Measurements from ENCODE around the gene CD8B.
"Not testable (repeated sequence)": the region's sequence is repeated elsewhere in the genome, so short reads cannot be mapped to it uniquely, and the experiment has no call there.

Gene CD8B

DNA sequence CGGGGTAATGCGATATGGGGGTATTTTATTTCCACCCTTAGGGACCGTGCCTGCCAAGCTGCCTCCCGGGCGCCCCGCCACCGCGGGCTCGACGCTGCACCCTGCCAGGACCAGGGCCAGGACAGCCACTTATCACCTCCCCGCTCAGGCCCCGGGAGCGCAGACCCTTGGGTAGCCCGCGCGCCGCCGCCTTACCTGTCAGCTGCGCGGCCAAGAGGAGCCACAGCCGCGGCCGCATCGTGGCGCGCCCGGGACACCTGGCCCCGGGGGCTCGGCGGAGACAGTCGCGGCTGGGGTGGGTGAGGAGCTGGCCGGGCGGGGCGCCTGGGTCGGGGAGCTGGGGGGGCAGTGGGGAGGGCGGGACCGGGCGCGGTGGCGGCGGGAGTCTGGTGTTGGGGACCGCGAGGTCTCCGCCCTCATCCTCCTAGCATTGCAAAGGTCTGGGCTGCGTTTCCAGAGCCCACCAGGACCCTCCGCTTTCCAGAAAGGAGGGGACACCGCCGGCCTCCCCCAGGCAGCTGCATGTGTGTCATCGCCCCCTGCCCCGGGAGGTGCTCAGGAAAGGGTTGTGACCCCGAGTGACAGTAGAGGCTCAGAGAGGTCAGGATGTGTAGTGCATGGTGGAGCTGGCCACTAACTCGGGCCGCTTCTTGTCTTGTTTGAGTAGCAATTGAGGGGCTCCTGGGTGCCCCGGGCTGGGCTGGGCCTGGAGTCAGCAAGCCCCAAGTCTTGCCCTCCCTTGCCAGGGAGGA is at the start of gene CD8B:
Gene CD8B (minus strand): TSS at position 259 of the 752 bp plus-strand sequence. CDS start 21 bp downstream, at position 238.
- not testable (repeated sequence) for H3K27ac ChIP-seq (ENCODE audit: low read depth, low read length); H3K9ac ChIP-seq (ENCODE audit: low read length); H3K36me3 ChIP-seq (ENCODE audit: control insufficient read depth, insufficient read depth, low read length); H3K9me3 ChIP-seq (ENCODE audit: control insufficient read depth, insufficient read depth, low read depth, low read length); H3K4me1 ChIP-seq (ENCODE audit: control insufficient read depth, insufficient read depth, low read length)
- peaks cover 16% of the 10 kb centered on the region for H3K27me3 ChIP-seq (ENCODE audit: control insufficient read depth, insufficient read depth, low read length)
- peak within 1 kb of the TSS; percentile 52 for H3K4me3 ChIP-seq (ENCODE audit: low read depth, low read length)

DNA sequence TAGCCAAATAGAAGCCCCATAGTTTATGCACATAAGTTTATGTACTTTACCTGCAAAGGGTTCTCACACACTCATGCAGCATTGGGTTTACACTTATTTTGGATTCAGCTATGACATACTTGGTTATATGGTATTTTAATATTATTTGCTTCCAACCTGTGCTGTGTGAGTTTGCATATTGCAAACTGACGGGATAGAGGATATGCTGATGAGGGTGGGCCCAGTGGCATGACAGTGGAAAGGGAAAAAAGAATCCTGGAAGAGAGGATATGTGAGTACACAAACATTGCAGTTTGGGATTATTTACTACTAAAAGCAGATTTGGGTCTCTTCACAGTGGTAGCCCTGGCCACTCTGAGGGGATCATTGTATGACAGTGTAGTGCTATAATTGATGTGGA is 44.2 kb upstream of the CD8B start:
- H3K36me3 ChIP-seq (ENCODE audit: control insufficient read depth, insufficient read depth, low read length); H3K9me3 ChIP-seq (ENCODE audit: control insufficient read depth, insufficient read depth, low read depth, low read length); H3K9ac ChIP-seq (ENCODE audit: low read length); H3K4me3 ChIP-seq (ENCODE audit: low read depth, low read length); H3K27ac ChIP-seq (ENCODE audit: low read depth, low read length); H3K27me3 ChIP-seq (ENCODE audit: control insufficient read depth, insufficient read depth, low read length); H3K4me1 ChIP-seq (ENCODE audit: control insufficient read depth, insufficient read depth, low read length): not testable (repeated sequence)

DNA sequence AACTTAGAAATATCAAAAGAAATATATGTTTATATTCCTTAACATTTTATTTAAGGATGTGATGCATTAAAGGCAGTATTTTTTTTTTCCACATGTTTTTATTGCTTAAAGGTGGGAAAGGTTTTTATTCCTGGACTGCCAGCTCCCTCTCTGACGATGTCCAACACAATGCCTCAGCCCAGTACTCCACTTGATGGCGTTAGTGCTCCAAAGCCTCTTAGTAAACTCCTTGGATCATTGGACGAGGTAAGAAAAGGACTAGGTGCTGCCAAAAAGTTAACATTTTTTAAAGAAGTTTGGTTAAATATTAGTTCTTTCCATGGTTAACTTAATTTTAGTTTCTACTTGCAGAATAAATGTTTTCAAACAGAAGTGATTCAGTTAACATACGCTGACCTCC is 39.0 kb upstream of the CD8B start:
- not testable (repeated sequence) for H3K27ac ChIP-seq (ENCODE audit: low read depth, low read length); H3K9me3 ChIP-seq (ENCODE audit: control insufficient read depth, insufficient read depth, low read depth, low read length); H3K9ac ChIP-seq (ENCODE audit: low read length)

DNA sequence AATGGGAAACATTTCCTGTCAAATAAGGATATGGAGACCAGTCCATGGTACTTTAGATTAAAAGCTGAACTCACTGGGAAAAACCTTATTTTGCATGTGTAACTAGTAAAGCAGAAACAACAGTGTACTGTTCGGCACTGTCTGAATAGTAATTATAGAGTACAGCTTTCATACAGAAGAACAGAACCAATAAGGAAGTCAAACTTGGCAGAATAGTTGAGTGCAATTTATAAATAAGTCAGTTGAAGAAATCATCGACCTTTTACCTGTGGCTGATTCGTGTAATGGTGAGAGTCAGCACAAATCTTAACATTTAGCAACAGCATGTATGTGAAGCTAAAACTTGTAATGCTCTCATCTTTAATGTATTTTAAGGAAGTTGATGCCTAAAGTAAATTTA is 24.3 kb upstream of the CD8B start:
- not testable (repeated sequence) for H3K4me1 ChIP-seq (ENCODE audit: control insufficient read depth, insufficient read depth, low read length); H3K36me3 ChIP-seq (ENCODE audit: control insufficient read depth, insufficient read depth, low read length); H3K9me3 ChIP-seq (ENCODE audit: control insufficient read depth, insufficient read depth, low read depth, low read length); H3K4me3 ChIP-seq (ENCODE audit: low read depth, low read length); H3K27me3 ChIP-seq (ENCODE audit: control insufficient read depth, insufficient read depth, low read length); H3K27ac ChIP-seq (ENCODE audit: low read depth, low read length); H3K9ac ChIP-seq (ENCODE audit: low read length)

More for the DNA sequence above, 39.0 kb upstream of the CD8B start:
- H3K36me3 ChIP-seq (ENCODE audit: control insufficient read depth, insufficient read depth, low read length); H3K4me3 ChIP-seq (ENCODE audit: low read depth, low read length); H3K27me3 ChIP-seq (ENCODE audit: control insufficient read depth, insufficient read depth, low read length); H3K4me1 ChIP-seq (ENCODE audit: control insufficient read depth, insufficient read depth, low read length): not testable (repeated sequence)

GRCh38 chr2:86882865-86883264 is 21.2 kb upstream of the CD8B start:
- H3K27me3 ChIP-seq (ENCODE audit: control insufficient read depth, insufficient read depth, low read length); H3K9me3 ChIP-seq (ENCODE audit: control insufficient read depth, insufficient read depth, low read depth, low read length); H3K4me1 ChIP-seq (ENCODE audit: control insufficient read depth, insufficient read depth, low read length): not testable (repeated sequence)

GRCh38 chr2:86882118-86882665 is 20.5 kb upstream of the CD8B start:
- H3K4me1 ChIP-seq (ENCODE audit: control insufficient read depth, insufficient read depth, low read length); H3K36me3 ChIP-seq (ENCODE audit: control insufficient read depth, insufficient read depth, low read length); H3K9me3 ChIP-seq (ENCODE audit: control insufficient read depth, insufficient read depth, low read depth, low read length); H3K9ac ChIP-seq (ENCODE audit: low read length); H3K27me3 ChIP-seq (ENCODE audit: control insufficient read depth, insufficient read depth, low read length); H3K4me3 ChIP-seq (ENCODE audit: low read depth, low read length); H3K27ac ChIP-seq (ENCODE audit: low read depth, low read length): not testable (repeated sequence)

More at GRCh38 chr2:86882865-86883264, 21.2 kb upstream of the CD8B start:
- not testable (repeated sequence) for H3K4me3 ChIP-seq (ENCODE audit: low read depth, low read length); H3K27ac ChIP-seq (ENCODE audit: low read depth, low read length); H3K9ac ChIP-seq (ENCODE audit: low read length); H3K36me3 ChIP-seq (ENCODE audit: control insufficient read depth, insufficient read depth, low read length)

DNA sequence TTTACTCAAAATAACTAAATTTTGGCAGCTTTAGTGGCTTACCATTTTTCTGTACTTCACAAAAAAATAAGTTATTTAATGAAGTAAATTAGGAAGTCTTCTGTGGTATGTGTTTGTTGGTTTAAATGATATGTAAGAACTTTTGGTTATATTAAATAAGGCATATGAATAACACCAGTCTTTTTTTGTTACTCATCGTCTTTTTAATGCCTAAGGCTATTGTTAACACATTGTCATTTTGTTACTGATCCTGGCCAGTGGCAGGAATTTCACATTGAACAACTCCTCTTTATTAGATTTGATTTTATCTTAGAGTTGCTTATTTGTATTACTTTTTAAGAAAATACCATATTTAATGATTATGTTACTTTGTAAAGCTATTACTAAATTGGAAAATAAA is 17.3 kb upstream of the CD8B start:
- H3K9ac ChIP-seq (ENCODE audit: low read length); H3K36me3 ChIP-seq (ENCODE audit: control insufficient read depth, insufficient read depth, low read length); H3K9me3 ChIP-seq (ENCODE audit: control insufficient read depth, insufficient read depth, low read depth, low read length); H3K27me3 ChIP-seq (ENCODE audit: control insufficient read depth, insufficient read depth, low read length); H3K4me1 ChIP-seq (ENCODE audit: control insufficient read depth, insufficient read depth, low read length); H3K27ac ChIP-seq (ENCODE audit: low read depth, low read length); H3K4me3 ChIP-seq (ENCODE audit: low read depth, low read length): not testable (repeated sequence)

DNA sequence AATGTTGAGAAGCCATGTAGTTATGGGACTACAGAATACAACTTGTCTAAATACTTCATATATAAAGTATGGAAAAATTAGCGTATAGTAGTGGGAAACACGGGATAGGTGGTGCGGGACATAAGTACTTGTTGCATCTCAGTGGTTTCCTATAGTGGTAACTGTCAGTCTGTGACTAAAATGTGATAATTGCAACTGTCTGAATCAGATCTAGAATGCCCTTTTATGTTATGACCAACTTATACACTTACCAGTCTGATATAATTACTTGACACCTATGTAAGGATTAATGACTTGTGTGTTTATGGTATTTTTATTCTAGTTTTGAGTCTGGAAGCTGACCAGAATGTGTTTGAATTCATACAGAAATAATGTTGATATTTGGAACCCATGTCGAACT is 9.3 kb upstream of the CD8B start:
- H3K9me3 ChIP-seq (ENCODE audit: control insufficient read depth, insufficient read depth, low read depth, low read length); H3K9ac ChIP-seq (ENCODE audit: low read length); H3K27me3 ChIP-seq (ENCODE audit: control insufficient read depth, insufficient read depth, low read length); H3K36me3 ChIP-seq (ENCODE audit: control insufficient read depth, insufficient read depth, low read length); H3K4me1 ChIP-seq (ENCODE audit: control insufficient read depth, insufficient read depth, low read length); H3K4me3 ChIP-seq (ENCODE audit: low read depth, low read length); H3K27ac ChIP-seq (ENCODE audit: low read depth, low read length): not testable (repeated sequence)

DNA sequence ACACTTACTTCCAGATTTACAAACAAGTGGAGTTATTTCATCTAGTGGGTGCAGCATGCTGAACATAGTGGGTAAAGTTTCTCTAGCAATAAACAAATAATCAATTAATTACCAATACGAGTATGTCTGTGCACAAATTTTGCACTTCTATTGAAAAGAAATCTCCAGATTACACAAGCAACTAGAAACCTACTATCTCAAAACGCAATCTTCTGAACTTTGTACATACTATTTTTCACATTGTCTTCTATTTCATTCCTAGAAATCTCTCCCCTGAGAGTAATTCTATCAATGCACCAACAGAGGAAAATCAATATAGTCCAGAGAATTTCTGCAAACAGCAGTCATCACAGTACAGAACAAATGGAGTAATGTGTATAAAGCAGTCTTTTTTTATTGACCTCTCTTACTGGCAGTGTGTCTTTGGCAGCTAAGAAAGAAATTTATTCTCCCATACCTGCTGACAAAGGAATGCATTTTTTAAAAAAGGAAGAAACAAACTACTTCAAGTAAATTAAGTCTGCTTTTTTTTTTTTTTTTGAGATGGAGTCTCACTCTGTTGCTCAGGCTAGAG is 7.3 kb upstream of the CD8B start:
- not testable (repeated sequence) for H3K9ac ChIP-seq (ENCODE audit: low read length); H3K36me3 ChIP-seq (ENCODE audit: control insufficient read depth, insufficient read depth, low read length); H3K4me1 ChIP-seq (ENCODE audit: control insufficient read depth, insufficient read depth, low read length); H3K27ac ChIP-seq (ENCODE audit: low read depth, low read length); H3K4me3 ChIP-seq (ENCODE audit: low read depth, low read length); H3K9me3 ChIP-seq (ENCODE audit: control insufficient read depth, insufficient read depth, low read depth, low read length); H3K27me3 ChIP-seq (ENCODE audit: control insufficient read depth, insufficient read depth, low read length)

DNA sequence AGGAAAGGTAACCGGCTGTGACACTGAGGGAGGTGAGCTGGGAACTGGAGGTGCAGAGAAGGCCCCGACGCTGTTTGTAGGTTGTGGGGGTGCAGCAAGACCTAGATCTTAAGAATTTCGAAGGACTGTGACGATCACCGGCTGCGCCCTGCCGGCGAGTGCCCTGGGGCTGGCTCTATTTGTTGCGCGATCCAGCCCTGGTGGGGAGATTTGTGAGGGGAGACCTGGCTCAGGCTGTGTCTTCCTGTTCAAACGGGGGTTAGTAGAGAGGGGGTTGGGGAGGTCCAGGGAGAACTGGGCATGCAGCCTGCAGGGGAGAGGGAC is 656 bp upstream of the CD8B start:
- H3K9me3 ChIP-seq (ENCODE audit: control insufficient read depth, insufficient read depth, low read depth, low read length); H3K36me3 ChIP-seq (ENCODE audit: control insufficient read depth, insufficient read depth, low read length); H3K4me1 ChIP-seq (ENCODE audit: control insufficient read depth, insufficient read depth, low read length); H3K27ac ChIP-seq (ENCODE audit: low read depth, low read length); H3K9ac ChIP-seq (ENCODE audit: low read length): not testable (repeated sequence)
- H3K4me3 ChIP-seq (ENCODE audit: low read depth, low read length): peak overlapping the region; percentile 23; the same call in 1 of the 2 replicates
- peaks cover 16% of the 10 kb centered on the region for H3K27me3 ChIP-seq (ENCODE audit: control insufficient read depth, insufficient read depth, low read length)

- H3K4me3 ChIP-seq (ENCODE audit: low read depth, low read length): peak overlapping the region; percentile 52
- not testable (repeated sequence) for H3K9ac ChIP-seq (ENCODE audit: low read length); H3K27ac ChIP-seq (ENCODE audit: low read depth, low read length)
Observed at GRCh38 chr2:86861175-86861574, 511 bp downstream of the CD8B start.

More at GRCh38 chr2:86861175-86861574, 511 bp downstream of the CD8B start:
- not testable (repeated sequence) for H3K36me3 ChIP-seq (ENCODE audit: control insufficient read depth, insufficient read depth, low read length); H3K9me3 ChIP-seq (ENCODE audit: control insufficient read depth, insufficient read depth, low read depth, low read length); H3K4me1 ChIP-seq (ENCODE audit: control insufficient read depth, insufficient read depth, low read length)
- H3K27me3 ChIP-seq (ENCODE audit: control insufficient read depth, insufficient read depth, low read length): peaks cover 16% of the 10 kb centered on the region

Measured in HUES6 (cell line).